A172 (cell line): ENCODE data around the gene EXOC6B. TPM values are rescaled to one million over a fixed set of nuclear protein-coding genes. Genes with fewer than 3 reads are reported as not detected.

Experiments
- DNase-seq: peaks from one replicate; pipeline ENCODE4 v3.0.0-alpha.2; 2015; ENCODE audit warnings: low spot score
- total RNA-seq: library from RNA; depleted of rRNA; stranded (reverse); fragments of >200 nt; shearing (Covaris generic); gene quantifications from 2 replicates; pipeline ENCODE4 v1.2.3, GENCODE V29; 2014; rRNA removed

The EXOC6B gene
- total RNA-seq, 1 experiment from 2014 or later = 26.1 TPM

DNA sequence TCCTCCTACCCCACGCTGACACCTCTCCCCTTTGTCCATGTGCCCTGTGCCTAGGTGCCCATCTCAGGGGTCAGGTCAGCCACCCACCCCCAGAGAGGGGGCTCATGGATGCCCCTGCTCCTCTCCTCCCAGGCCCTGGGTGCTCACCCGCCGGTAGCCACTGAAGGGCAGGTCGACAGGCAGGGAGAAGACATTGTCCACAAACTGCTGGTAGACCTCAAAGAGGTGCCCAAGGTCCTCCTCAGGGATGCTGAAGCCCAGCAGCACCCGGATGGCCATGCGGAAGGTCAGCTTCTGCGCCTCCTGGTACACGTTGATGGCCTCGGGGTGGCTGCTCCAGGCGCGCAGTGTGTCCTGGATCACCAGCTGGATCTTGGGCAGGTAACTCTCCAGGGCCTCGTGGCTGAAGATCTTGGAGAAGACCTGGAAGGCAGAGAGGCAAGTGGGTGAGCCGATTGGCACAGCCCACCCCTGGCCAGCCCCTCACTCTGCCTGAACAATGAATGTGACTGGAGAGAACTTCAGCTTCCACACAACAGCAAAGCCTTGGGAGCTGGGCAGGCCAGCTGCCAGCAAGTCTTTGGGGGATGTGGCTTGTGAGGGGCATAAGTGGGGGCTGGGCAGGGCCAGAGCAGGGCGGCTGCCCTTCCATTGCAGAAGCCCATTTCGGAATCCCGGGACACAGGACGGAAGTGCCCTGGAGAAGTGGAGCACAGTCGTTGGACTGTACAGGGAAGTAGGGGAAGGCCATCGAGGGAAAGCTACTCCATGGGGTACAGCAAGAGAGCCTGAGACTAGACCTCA is 690.6 kb downstream of the EXOC6B start:
- no peak for DNase-seq

DNA sequence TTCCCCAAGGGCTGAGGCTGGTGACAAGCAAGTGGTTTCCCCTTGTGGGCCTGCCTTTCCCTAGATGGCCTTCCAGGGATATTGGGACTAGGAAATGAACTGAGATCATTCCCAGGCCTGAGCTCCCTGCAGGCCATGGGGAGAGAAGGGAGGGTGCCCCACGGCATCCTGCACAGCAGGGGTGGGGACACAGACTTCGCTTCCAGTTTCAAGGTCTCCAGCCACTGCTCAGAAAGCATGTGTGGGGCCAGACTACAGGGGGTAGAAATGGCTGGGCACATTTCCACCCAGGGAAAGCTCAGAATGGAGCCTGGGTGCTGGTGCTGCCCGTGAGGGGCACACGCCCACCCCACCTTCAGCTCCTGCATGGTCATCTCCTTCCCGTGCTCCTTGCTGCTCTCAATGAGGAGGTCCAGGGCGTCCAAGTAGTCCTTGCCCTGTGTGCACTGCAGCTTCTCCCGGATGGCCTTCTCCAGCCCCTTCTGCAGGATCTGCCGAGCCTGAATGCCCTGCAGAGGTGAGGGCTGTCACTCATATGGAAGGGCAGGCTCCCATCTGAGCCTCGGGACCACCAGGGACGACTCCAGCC is 691.3 kb downstream of the EXOC6B start:
- DNase-seq = no peak

DNA sequence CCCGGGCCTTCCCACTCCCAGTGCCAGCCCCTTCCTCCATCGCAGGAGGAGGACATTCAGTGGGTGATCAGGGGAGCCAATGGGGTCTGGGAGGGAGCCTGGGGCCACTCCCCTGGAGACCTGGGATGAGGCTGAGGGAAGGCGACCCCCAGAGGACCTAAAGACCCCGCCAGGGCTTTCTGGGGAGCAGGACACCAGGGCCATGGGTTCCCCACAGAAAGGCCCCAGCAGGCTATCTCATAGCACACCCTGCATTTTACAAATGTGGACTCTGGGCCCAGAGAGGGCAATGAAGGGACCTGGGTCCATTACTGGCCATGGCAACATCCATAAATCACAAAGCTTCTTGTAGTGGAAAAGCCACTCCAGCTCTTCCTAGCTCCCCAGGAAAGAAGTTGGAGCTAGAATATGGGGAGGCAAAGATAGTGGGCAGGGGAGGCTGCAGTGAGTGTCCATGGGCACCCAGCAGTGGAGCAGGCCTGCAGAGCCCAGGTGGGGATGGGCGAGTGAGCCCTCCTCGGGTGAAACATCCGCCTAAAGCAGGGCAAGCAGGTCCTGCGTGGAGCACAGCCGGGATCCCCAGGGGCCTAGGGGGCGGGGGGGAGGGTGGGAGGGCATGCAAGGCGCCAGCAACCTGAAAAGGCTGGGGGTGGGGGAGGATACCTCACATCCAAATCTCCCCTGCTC is 692.0 kb downstream of the EXOC6B start:
- no peak for DNase-seq

DNA sequence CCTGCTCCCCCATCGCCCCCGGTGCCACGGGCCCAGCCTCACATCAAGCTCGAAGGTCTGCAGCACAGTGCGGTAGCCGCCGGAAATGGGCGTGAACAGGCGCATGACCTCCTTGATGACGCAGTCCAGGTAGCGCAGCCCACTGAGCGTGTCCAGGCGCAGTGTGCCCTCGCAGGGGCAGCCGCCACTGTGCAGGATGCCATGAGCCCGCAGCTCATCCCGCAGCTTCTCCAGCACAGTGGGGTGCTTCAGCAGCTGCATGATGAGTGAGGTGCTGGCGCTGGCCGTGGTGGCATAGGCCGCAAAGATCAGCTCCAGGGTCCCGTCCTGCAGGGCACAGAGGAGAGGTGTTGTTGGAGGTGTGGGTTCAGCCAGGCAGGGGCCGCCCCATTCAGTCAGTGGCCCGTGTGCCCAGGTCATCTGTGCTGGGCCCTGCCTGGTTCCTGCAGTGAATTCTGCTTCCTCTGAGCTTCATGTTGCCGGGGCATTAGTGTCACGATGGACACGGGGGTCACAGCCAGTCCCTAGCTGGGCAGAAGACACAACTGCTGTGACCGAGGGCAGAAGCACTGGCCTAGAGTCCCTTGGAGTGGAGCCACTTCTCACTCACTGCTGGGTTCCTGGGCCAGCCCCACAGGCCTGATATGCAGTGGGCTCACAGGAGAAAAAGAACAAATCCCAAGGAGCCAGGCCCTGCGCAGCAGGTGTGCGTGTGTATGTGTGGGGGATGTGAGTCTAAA is 692.7 kb downstream of the EXOC6B start:
- no peak for DNase-seq

DNA sequence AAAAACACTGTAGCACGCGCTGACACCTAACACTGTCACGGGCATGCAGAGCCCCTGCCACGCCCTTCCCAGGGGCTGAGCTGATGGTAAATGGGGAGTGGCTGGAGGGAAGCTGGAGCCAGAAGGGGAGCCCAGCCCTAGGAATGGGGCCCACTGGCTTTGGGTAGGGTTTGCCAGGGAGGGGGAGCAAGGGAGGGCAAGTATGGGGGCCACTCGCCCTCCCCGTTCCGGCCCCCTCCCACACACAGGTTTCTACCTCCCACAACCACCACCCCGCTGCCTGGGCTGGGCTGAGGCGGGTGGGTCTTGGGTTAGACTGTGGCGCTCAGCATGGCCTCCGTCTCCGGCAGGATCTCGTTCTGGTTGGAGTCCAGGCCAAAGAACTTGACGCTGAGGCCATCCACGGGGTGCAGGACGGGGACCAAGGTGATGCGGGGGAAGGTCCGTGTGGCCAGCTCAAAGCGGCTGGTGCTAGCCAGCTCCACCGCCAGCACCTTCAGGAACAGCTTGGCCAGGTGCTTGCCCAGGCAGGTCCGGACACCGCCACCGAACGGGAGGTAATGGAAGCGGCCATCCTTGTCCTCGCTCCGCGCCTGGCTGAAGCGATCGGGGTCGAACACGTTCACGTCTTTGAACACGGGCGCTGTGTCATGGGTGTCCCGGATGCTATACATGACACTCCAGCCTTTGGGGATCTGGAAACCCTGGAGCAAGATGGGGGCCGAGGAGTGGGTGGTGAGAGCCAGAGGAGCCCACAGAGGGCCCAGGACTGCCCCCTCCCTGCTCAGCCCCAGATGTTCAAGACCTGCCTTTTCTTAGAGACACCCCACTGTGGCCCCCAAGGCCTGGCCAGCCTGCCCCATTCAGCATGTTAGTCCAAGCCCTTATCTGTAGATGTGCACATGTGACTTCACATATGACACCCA is 693.7 kb downstream of the EXOC6B start:
- no peak for DNase-seq

DNA sequence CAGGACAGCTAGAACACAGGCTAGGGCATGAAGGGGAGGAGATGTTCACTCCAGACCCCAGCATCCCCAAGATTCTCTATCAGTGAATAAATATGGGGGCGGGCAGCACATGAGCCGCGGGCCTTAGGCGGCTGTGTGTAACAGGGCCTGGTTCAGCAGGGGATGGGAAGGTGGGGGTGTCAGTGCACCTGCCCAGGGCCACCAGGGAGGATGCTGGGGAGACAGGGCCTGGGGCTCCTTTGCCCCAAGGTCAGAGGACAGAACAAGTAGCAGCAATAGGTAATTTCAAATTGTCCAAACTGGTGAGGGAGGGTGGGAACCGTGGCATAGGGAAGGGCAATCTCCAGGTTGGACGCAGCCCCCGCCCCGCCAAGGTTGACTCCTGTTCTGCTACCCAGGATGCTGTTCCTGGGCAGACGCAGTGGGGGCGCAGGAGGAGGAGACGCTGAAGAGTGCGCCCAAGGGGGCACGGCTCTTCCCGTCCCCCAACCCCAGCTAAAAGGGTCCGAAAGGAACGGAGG is 694.4 kb downstream of the EXOC6B start:
- DNase-seq = no peak

DNA sequence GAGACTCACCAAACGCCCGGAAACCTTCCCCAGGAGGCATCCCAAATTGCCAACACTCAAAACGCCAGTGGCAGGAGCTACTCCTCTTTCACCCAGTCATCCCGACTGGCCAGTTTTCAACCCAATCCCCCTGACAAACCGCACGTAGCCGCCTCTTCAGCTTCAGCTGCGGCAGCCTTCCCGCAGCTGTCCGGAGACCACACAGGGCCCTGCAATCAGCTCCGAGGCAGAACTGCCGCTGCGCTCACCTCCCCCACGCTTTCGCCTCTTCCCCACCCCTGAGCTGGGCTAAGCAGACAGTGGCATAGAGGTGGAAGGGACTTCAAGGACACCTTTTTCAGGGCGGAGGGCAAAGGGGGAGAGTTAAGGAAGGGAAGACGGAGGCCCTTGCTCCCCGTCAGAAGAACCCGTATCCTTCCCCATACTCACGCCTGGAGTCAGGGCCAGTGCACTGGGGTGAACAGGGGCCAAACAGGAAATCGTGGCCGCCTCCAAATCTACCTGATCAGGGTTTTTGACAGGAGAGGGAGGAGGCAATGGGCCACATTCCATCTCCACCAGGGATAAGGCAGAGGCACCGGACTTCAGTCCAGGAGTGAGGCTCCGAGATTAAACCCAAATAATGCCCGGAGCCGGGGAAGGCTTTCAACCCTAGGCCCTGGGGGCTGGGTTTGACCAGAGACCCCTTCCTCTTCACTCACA is 695.0 kb downstream of the EXOC6B start:
- no peak for DNase-seq

DNA sequence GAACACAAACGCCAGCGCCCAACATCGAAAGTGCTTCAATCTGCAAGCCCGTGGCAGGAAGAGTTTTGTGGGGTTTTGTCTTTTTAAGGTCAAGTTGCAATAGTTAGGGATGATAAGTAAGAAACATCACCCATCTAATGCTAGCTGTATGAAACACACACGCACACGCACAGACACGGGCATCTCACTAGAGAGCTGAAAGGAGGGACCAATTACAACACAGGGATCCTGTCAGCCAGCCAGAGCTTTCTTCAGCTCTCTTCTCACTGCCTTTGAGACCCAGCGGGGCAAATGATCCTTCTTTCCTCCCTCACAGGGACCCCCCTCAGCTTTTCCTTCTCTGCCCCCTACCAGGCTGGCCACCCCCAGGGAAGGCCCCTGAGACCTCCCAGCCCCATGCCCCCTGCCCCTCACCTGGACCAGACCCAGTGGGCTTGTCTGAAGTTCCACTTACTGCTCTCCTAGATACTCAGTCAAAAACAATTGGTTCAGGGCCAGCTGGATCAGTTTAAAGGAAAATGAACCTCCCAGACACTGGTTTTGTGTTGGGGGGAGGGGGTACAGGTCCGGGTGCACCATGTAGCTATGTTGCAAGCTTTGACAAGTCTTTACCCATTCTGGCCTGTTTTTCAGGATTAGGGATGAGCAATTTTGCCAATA is 696.0 kb downstream of the EXOC6B start:
- DNase-seq = no peak

DNA sequence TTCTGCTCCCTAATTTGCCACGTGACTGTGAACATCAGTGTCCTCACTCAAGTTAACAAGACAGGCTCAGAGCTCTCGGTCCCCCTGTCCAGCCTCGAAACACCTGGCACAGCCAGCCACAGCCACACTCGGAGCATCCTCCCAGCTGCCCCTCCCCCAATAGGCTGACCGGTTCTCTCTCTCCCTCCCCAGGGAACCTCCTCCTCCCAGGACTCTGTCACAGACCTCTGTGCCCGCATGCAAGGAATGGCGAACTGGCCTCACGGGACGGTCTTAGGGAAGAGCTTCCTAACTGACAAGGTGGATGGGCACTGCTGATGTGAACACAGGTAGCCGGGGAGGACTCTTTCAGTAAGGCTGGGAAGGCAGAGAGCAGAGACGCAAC is 697.0 kb downstream of the EXOC6B start:
- DNase-seq = no peak

DNA sequence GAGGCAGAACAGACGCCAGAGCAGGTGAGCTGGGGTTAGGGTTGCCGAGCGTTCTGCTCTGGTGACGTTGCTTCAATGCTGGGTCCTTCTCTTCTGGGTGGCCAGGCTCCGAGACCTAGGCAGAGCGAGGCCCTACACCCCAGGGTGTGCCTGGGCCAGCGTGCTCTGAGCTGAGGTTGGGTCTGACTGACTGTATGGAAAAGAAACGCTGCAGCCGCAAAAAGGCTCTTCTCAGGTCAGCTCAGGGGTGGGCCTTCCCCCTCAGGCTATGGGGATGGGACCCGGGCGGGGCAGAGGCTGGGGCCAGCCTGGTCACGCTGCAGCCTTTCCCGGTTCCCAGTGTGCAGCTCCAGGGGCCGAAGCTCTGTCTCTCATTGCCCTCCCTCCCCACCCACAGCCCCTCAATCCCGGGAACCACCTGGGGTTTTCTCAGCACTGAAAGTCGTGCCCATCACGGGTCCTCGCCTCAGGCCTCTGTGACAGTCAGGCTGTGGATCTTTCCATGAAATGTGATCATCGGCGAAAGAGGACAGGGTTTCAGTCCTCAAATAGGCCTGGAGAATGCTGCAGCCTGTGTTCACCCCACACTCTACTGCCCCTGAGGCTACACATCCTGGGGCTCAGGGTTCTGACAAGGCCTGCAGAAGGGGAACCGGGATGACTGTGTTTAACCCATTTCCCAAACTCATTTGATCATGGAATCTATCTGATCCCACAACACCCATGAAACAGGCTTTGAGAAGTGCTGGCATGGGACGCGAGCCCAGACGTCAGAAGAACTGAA is 697.6 kb downstream of the EXOC6B start:
- no peak for DNase-seq

DNA sequence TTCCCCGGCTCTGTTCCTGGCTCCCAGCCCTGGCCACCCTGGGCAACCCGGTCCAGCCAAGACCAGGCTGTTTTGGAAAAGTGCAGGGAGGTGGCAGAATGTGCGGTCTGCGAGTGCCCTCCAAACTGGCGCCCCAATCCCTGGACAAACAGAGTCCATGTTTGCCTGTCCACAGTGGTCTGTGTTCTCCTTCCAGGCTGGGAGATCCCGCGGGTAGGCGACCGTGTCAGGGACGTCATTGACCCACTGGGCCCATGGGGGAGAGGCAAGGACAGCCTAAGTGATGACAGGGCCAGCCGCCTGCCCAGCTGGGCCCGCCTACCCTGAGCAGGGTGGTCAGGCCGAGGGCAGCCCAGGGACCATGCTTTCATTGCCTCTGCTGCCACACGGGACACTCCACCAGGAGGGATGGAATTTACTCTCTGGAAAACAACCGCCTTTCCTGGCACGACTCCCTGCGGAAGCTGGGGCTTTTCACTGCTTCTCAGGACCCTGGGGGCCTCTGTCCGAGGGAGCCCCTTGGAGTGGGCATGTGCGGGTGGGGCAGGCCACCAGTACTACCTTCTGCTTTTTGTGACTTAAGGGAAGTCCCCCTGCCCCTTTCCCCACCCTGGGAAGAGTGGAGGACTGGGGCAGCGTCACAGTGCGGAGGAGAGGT is 698.3 kb downstream of the EXOC6B start:
- no peak for DNase-seq

DNA sequence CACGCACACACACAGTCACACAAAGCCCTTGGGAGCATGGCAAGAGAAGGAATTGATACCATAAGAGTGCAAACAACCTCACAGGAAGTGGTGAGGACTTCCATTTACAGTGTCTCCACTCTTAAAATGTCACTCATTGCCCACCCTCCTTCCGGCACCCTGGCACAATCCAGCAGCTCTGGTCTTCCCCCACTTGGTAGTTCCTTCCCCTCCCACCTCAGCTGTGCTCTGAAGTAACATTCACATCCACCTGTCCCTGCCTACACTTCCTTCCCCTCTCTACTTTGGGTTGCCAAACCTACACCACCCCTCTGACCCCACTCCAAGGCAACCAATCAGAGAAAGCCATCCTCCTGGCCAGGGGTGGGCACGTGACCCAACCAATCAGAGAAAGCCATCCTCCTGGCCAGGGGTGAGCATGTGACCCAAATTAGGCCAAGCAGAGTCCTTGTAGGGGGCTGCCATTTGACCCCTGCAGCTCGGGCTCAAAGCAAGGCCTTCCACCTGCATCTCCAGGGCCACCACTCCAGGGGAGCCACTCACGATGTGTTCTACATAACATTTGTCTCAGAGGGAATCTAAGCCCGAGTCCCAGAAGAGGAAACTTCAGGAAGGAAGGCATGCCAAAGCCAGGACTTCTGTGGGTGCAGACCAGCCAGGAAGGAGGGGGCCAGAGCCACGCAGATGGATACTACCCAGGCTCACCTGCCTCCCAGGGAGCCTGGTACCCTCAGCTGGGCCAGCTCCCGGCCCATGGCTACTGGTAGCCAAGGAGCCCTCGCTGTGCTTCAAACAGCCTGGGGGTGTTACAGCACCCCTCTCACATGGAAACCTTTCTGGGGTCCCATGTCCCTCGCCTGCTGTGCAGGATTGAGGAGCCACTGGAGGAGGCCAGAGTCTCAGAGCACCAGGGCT is 699.4 kb downstream of the EXOC6B start:
- DNase-seq = no peak

Other genes with a start within 250 kb of the EXOC6B start
- 84.0 and 104 TPM in 2 replicates for gene SPR, start 61.4 kb upstream of the EXOC6B start, total RNA-seq
- gene EMX1, start 91.5 kb upstream of the EXOC6B start, total RNA-seq = 0.34 and 0.50 TPM in 2 replicates
- 17.5 and 33.4 TPM in 2 replicates for gene SFXN5, start 245.7 kb upstream of the EXOC6B start, total RNA-seq